ENCODE measurements around the gene SPAG16. TPM values are rescaled to one million over a fixed set of nuclear protein-coding genes. Genes with fewer than 3 reads are reported as not detected.

The SPAG16 gene
- total RNA-seq, 1 experiment from 2014 or later = 0.30 TPM

DNA sequence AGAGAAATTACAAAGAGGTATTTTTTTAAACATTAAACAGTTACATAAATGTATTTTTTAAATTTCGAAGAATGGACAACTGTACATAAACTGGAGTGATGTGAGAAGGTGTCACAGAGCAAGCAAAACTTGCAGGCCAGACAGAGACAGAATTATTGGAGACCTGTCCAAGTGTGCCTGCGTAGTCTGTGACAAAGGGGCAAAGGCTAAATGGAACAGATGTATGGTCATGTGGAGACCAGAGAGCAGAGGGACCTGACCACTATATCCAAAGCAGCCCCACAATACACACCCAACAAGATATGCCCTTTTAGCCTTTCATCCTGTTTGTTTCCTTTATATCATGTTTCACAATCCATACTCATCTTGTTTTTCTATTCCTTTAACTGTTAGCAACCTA, 901.3 kb downstream of the SPAG16 start:
- RAD21 ChIA-PET (ENCODE audit: low non-redundant PET in 1 of 2, low total read pairs in 2 of 2, uncharacterized antibody in 2 of 2, unreplicated experiment in 2 of 2) = no interaction called here
- no peak for TF ChIP-seq EGR1 (IDR thresholded peaks at IDR 0.05; ENCODE audit: low read depth)
- TF ChIP-seq POLR2A (IDR thresholded peaks at IDR 0.05; ENCODE audit: borderline replicate concordance, extremely low read depth, insufficient read depth, insufficient read length) = no peak
- TF ChIP-seq FOSL1 (IDR thresholded peaks at IDR 0.05; ENCODE audit: low read depth) = no peak
- TF ChIP-seq, protein P1, sequence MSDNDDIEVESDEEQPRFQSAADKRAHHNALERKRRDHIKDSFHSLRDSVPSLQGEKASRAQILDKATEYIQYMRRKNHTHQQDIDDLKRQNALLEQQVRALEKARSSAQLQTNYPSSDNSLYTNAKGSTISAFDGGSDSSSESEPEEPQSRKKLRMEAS (IDR thresholded peaks at IDR 0.05) = no peak
- TF ChIP-seq TCF7L2 (IDR thresholded peaks at IDR 0.05; ENCODE audit: borderline replicate concordance, extremely low read depth, insufficient read depth, insufficient read length) = no peak
- no peak for TF ChIP-seq SRF (IDR thresholded peaks at IDR 0.05; ENCODE audit: low read depth)

GRCh38 chr2:214192711-214193110, 908.4 kb downstream of the SPAG16 start:
- ChIA-PET CTCF (no interaction called here), RAD21 (ENCODE audit: low non-redundant PET in 1 of 2, low total read pairs in 2 of 2, uncharacterized antibody in 2 of 2, unreplicated experiment in 2 of 2) (no interaction called here), POLR2A (no interaction called here)
- no TSS peak for BruUV-seq (replicated peaks)
- Histone ChIP-seq H4K20me1 (ENCODE audit: insufficient read depth) (no peaks in the 10 kb centered on the region), H3K9ac (ENCODE audit: low read length) (no peak overlapping the region), H2AFZ (ENCODE audit: low read depth, low read length, poor library complexity, severe bottlenecking) (no peak overlapping the region), H3K27ac (ENCODE audit: low read depth, low read length) (no peak overlapping the region), H3K27me3 (ENCODE audit: insufficient read depth, low read length) (no peaks in the 10 kb centered on the region), H3K4me1 (ENCODE audit: control insufficient read depth in 1 of 2, insufficient read depth in 2 of 2, low read length in 2 of 2) (peaks cover 0 to 8% of the 10 kb centered on the region in 2 experiments; a peak in 2 of 4 replicates), H3K4me2 (ENCODE audit: low read length) (no peak overlapping the region), H3K4me3 (replicated peaks in 1 of 2; ENCODE audit: low read depth in 1 of 2, low read length in 2 of 2) (no peak overlapping the region), H3K36me3 (ENCODE audit: control insufficient read depth in 1 of 2, insufficient read depth in 2 of 2, low read length in 2 of 2) (no peaks in the 10 kb centered on the region), H3K9me2 (ENCODE audit: insufficient read depth) (no peaks in the 10 kb centered on the region), H3K9me3 (ENCODE audit: control insufficient read depth in 1 of 2, insufficient read depth in 1 of 2, low read depth in 1 of 2, low read length in 2 of 2) (no peaks in the 10 kb centered on the region), H3K79me2 (ENCODE audit: insufficient read depth, low read length) (no peaks in the 10 kb centered on the region)
- ATAC-seq (no peak), DNase-seq (ENCODE audit: low read depth, low spot score) (no peak)
- no peak for TF ChIP-seq FOSL1 (IDR thresholded peaks at IDR 0.05; ENCODE audit: low read depth)
- no peak for TF ChIP-seq POLR2AphosphoS5 (IDR thresholded peaks at IDR 0.05; ENCODE audit: low read depth, low read length)
- no peak for TF ChIP-seq CEBPB (IDR thresholded peaks at IDR 0.05; ENCODE audit: low read depth)
- TF ChIP-seq SIN3A (IDR thresholded peaks at IDR 0.05; ENCODE audit: low read depth) = no peak
- TF ChIP-seq, protein P2, sequence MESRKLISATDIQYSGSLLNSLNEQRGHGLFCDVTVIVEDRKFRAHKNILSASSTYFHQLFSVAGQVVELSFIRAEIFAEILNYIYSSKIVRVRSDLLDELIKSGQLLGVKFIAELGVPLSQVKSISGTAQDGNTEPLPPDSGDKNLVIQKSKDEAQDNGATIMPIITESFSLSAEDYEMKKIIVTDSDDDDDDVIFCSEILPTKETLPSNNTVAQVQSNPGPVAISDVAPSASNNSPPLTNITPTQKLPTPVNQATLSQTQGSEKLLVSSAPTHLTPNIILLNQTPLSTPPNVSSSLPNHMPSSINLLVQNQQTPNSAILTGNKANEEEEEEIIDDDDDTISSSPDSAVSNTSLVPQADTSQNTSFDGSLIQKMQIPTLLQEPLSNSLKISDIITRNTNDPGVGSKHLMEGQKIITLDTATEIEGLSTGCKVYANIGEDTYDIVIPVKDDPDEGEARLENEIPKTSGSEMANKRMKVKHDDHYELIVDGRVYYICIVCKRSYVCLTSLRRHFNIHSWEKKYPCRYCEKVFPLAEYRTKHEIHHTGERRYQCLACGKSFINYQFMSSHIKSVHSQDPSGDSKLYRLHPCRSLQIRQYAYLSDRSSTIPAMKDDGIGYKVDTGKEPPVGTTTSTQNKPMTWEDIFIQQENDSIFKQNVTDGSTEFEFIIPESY (IDR thresholded peaks at IDR 0.05; ENCODE audit: extremely low read depth, insufficient replicate concordance, low read length) = no peak
- TF ChIP-seq ATF3 (IDR thresholded peaks at IDR 0.05) = no peak
- no peak for TF ChIP-seq SRF (IDR thresholded peaks at IDR 0.05; ENCODE audit: low read depth)
- TF ChIP-seq RAD21 (IDR thresholded peaks at IDR 0.05; ENCODE audit: low read depth) = no peak
- TF ChIP-seq ZNF274 (IDR thresholded peaks at IDR 0.05; ENCODE audit: low read depth, low read length) = no peak
- TF ChIP-seq ZFX (IDR thresholded peaks at IDR 0.05) = no peak
- TF ChIP-seq CBX3 (IDR thresholded peaks at IDR 0.05; ENCODE audit: low read depth) = no peak
- intact Hi-C loops (cut with micrococcal nuclease) = no loop called here

More for the DNA sequence above, 901.3 kb downstream of the SPAG16 start:
- intact Hi-C loops (cut with micrococcal nuclease) = no loop called here
- no peak overlapping the region for H3K4me3 ChIP-seq (replicated peaks in 1 of 2; ENCODE audit: low read depth in 1 of 2, low read length in 2 of 2)
- H3K36me3 ChIP-seq (ENCODE audit: control insufficient read depth in 1 of 2, insufficient read depth in 2 of 2, low read length in 2 of 2) = no peaks in the 10 kb centered on the region
- BruUV-seq (replicated peaks) = no TSS peak
- ChIA-PET CTCF (no interaction called here), POLR2A (no interaction called here)
- H2AFZ ChIP-seq (ENCODE audit: low read depth, low read length, poor library complexity, severe bottlenecking) = no peak overlapping the region
- H3K27ac ChIP-seq (ENCODE audit: low read depth, low read length) = no peak overlapping the region
- no peaks in the 10 kb centered on the region for H3K4me1 ChIP-seq (ENCODE audit: control insufficient read depth in 1 of 2, insufficient read depth in 2 of 2, low read length in 2 of 2)
- H3K9me3 ChIP-seq (ENCODE audit: control insufficient read depth in 1 of 2, insufficient read depth in 1 of 2, low read depth in 1 of 2, low read length in 2 of 2) = no peaks in the 10 kb centered on the region
- H4K20me1 ChIP-seq (ENCODE audit: insufficient read depth) = no peaks in the 10 kb centered on the region
- no peaks in the 10 kb centered on the region for H3K9me2 ChIP-seq (ENCODE audit: insufficient read depth)
- H3K27me3 ChIP-seq (ENCODE audit: insufficient read depth, low read length) = no peaks in the 10 kb centered on the region
- no peak for ATAC-seq
- DNase-seq (ENCODE audit: low read depth, low spot score) = no peak
- H3K79me2 ChIP-seq (ENCODE audit: insufficient read depth, low read length) = no peaks in the 10 kb centered on the region
- H3K9ac ChIP-seq (ENCODE audit: low read length) = no peak overlapping the region
- no peak overlapping the region for H3K4me2 ChIP-seq (ENCODE audit: low read length)
